Activated CD4-positive, CD25-positive, alpha-beta regulatory T cell treated with anti-CD3 and anti-CD28 coated beads, Interleukin-2, amount 50 U/mL, for 72 hours (primary cell): ENCODE results near the gene CAST.
"Not testable (repeated sequence)": the region's sequence is repeated elsewhere in the genome, so short reads cannot be mapped to it uniquely, and the experiment has no call there.

Experiments used
- DNase-seq: peaks from one replicate; pipeline ENCODE4 v3.0.0; 2021

Gene CAST

GRCh38 chr5:96661855-96662724 lies at the start of gene CAST:
TSS of gene CAST (plus strand) at chr5:96662376. CDS start at chr5:96662423, 47 bp downstream.
- DNase-seq: peak; percentile 79

- no peak for DNase-seq
Measured at GRCh38 chr5:96614110-96614691, 48.0 kb upstream of the CAST start.

DNA sequence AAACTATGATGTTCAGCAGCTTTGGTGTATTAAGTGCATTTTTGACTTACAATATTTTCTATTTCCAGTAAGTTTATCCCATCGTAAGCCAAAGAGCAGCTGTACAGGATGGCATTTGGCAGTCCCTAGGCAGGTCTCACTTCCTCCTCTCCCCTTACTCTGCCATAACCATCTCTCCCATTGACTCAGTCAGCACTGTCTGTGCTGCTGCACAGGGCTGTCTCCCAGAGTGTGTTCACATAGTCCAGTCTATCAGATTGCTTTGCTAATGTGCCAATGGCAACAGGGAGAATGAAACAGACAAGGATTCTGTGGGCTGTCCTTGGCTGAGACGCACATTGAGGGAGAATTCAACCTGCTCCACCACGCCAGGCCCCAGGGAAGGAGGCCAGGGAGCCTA lies 47.0 kb upstream of the CAST start:
- DNase-seq: no peak

- DNase-seq: no peak
Measured at GRCh38 chr5:96616801-96617200, 45.4 kb upstream of the CAST start.

GRCh38 chr5:96618311-96619016 lies 43.7 kb upstream of the CAST start:
- DNase-seq: not testable (repeated sequence)

GRCh38 chr5:96619946-96620345 lies 42.2 kb upstream of the CAST start:
- DNase-seq: no peak

DNA sequence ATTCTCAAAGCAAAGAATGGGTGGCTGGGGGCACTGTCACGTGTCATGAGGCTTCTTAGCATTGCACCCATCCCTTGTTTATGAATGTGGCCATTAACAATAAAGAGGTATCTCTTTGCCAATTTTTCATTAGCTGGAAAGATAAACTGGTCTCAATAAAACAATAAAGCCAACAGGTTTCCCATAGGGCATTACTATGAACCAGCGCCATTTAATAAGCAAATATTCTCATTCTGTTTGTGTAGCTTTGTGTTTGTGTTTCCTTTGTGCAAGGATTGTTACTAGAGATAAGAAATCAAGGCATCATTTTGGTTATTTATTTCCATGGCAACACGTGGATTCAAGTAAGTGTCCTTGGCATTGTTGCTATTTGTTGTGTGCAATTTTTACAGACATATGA lies 37.6 kb upstream of the CAST start:
- DNase-seq: no peak

GRCh38 chr5:96625365-96625764 lies 36.8 kb upstream of the CAST start:
- DNase-seq: no peak

- no peak for DNase-seq
Measured at GRCh38 chr5:96626956-96627355, 35.2 kb upstream of the CAST start.

DNA sequence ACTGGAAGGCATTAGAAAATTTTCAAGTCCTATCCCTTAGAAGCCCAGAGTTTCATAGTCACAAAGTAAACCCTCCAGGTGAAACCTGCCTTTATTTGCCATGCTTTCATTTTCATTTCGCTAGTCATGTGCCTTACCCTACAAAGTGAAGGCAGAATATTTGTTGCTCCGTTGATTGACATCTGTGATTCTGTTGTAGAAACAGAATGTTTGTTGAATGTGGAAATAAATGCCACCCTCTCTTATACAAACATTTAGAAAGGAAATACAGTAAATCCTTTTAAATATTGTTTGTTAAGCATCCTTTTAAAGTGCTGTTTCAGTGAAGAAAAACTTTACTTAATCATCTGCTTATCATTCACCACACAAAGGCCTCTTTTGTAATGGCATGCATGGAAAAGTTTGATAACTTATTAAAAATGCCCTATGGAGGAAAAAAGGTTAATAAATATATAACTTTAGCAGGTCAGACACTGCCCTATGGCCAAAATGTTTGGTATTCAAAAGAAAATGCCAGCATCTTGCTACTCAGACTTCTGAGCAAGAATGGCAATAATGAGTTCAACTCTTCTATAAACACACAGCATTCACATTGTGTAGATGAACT lies 34.3 kb upstream of the CAST start:
- DNase-seq: no peak

DNA sequence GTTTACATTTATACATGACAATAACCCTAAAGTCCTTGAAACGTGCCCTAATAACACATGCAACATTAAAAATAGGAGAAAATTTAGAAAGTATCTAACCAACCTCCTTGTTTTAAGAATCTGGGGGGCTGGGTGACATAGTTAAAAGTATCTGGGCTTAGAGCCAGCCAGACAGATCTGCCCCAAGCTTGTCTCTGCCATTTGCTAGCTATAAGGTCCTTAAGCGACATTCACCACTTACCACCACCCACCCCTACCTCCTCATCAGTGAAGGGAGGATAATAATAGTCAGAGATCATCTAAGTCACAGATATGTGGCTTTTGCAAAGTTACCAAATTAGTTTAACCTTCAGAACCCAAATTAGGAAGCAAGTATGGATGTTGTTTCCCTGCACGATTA lies 33.8 kb upstream of the CAST start:
- DNase-seq: no peak

- no peak for DNase-seq
Measured at GRCh38 chr5:96629774-96630173, 32.4 kb upstream of the CAST start.

DNA sequence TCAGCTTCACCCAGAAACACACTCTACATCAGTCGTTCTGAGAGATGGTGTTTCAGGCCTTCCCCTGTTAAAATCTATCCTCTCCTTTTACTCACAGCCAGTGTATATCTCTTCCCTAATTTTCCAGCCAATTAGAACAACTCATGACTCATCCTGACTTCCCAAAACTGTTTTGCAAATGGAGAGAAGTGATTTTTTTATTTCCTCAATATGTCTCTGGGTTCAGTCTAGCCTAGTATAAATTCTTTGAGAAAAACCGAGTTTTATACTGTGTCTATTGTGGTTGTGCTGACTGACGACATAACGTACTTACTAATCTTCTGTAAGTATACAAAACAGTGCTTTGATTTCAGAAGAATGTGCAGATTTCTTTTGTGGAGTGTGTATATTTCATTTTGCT lies 28.4 kb upstream of the CAST start:
- no peak for DNase-seq

GRCh38 chr5:96634881-96635280 lies 27.3 kb upstream of the CAST start:
- no peak for DNase-seq

GRCh38 chr5:96636046-96636445 lies 26.1 kb upstream of the CAST start:
- no peak for DNase-seq

- DNase-seq: no peak
Measured at GRCh38 chr5:96636594-96636993, 25.6 kb upstream of the CAST start.

- DNase-seq: no peak
Measured at GRCh38 chr5:96637196-96637595, 25.0 kb upstream of the CAST start.

DNA sequence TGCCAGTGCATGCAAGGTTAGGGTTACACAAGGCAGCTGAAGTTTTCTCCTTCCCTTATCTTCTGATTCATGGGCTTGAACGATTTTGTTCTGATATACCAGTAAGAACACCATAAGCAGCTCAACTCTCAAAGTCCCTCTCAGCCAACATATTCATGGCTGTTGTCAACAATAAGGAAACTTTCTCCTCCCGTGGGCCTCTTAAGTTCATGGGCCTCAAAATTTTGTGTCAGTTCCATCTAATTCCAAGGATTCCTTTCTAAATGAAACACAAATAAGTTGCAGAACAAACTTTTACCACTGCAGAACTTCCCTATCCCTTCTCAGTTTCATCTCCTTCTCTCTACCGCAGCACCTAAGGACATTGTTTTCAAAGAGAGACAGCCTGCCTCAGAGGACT lies 23.6 kb upstream of the CAST start:
- no peak for DNase-seq

DNA sequence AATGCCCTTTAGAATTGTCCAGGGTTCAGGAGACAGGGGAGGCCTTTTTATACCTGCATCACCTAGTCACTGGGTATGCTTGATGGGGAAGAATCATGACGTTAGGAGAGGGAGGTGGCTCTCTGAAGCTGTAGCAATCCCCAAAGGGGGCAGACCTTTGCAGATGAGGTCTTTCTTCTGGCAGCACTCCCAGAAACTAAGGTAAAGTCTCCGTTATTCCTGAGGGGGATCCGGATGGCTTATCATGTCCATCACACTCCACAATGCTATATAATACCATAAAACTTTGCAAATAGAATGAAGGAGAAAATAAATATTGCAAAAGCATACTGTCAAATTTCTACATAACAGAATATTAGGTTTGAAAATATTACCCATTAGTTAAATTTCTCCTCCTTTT lies 21.5 kb upstream of the CAST start:
- no peak for DNase-seq

- DNase-seq: no peak
Measured at GRCh38 chr5:96641368-96642280, 20.6 kb upstream of the CAST start.

GRCh38 chr5:96642281-96642640 lies 19.9 kb upstream of the CAST start:
- DNase-seq: no peak

- no peak for DNase-seq
Measured at GRCh38 chr5:96645091-96645490, 17.1 kb upstream of the CAST start.

GRCh38 chr5:96648023-96648422 lies 14.2 kb upstream of the CAST start:
- DNase-seq: no peak
